RWPE1 (cell line): Measurements from ENCODE around the gene HMGB1.
A peak's percentile ranks its signal among the peaks of the same experiment; 100 is the strongest.
"Not testable (repeated sequence)": the region's sequence is repeated elsewhere in the genome, so short reads cannot be mapped to it uniquely, and the experiment has no call there.

ENCODE experiments used
- CTCF ChIA-PET: fragments of 350-600 bp; sonication (Branson Sonifier 250); formaldehyde crosslinking; extraction: SDS; loops from one replicate; lab custom pipeline; 2021; lab: Yijun Ruan, JAX
- POLR2A ChIA-PET: fragments of 400-600 bp; formaldehyde crosslinking; extraction: SDS; loops from one replicate; lab custom pipeline; 2020; ENCODE audit warnings: antibody characterized with exemption; ENCODE audit not compliant: low non-redundant PET; lab: Yijun Ruan, JAX
- DNase-seq: peaks from one replicate; pipeline ENCODE4 v3.0.0; 2012; ENCODE audit warnings: low spot score
- H3K27ac ChIP-seq: fragments of 450-650 bp; 2 replicates; pipeline ENCODE4 v1.5.1; 2017
- CTCF ChIP-seq: fragments of 450-650 bp; conservative IDR thresholded peaks from 2 replicates; pipeline ENCODE4 v1.5.1; 2017; ENCODE audit warnings: low read depth, mild to moderate bottlenecking

HMGB1 gene

DNA sequence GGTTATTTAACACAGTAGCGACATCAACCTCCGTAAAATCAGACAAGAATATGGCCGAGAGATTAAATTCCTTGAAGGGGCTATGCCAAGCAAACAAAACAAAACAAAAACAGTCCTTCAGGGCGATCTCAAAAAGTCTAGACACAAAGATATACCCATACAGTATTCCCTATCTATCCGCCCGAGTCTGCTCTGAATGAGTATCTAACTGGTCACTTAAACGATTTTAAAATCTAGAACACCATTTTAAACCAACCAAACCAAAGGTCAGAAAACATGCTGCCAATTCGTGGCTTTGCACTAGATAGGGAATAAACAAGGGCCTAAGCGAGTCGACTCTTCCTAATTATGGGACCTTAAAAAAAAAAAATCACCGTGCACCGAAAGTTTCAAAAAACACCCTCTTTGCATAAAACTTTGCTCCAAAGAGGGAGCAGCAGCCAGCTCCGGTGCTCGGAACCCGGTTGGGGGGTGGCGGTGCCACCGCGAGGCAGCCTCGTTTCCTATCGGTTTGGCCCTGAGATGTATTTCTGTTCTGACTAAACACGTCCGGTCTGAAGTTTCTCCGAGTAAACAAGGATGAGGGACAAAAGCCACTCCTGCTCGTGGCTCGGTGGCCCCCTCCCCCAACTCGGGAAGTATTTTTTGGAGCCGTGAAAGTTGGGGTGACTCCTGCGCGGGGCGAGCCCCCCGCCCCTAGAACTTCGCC lies 1.8 kb downstream of the HMGB1 start:
- H3K27ac ChIP-seq = peak overlapping the region; percentile 96
- DNase-seq = peak; percentile 19
- POLR2A ChIA-PET = no interaction called here
- CTCF ChIA-PET = no interaction called here
- TF ChIP-seq CTCF = no peak

DNA sequence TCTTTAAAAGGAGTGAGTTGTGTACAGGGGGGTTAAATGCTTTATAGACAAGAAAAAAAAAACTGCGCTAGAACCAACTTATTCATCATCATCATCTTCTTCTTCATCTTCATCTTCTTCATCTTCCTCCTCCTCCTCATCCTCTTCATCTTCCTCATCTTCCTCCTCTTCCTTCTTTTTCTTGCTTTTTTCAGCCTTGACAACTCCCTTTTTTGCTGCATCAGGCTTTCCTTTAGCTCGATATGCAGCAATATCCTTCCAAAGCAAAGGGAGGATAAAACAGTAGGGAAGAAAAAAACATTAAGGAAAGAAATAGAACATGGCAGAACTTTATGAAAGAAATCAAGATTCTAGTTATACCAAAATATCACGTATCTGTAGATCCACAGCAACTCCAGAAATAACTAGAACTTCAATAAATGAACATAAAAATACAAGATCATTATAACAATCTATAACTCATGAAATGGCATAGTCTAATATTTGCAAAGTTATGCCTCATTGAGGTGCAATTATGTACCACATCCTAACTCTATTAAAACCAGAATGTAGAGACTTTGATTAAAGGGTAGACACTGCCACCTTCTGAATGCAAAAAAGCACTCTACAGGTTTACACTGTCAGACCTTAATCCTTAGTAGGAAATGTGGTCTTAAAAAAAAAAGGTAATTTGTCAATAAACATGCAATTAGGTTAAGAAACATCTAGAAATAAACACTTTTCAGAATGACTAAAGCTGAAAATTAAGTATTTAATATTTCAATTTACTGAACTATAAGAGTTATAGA lies 4.3 kb downstream of the HMGB1 start:
- CTCF ChIA-PET = interaction anchor here (0.6 to 0.7 kb wide), 3 partner anchors 96 to 158 kb away, joined by 3 to 4 read pairs (median 3); partner anchors contain the start of gene KATNAL1
- POLR2A ChIA-PET, H3K27ac ChIP-seq, DNase-seq: not testable (repeated sequence)
- TF ChIP-seq CTCF = peak; percentile 55

DNA sequence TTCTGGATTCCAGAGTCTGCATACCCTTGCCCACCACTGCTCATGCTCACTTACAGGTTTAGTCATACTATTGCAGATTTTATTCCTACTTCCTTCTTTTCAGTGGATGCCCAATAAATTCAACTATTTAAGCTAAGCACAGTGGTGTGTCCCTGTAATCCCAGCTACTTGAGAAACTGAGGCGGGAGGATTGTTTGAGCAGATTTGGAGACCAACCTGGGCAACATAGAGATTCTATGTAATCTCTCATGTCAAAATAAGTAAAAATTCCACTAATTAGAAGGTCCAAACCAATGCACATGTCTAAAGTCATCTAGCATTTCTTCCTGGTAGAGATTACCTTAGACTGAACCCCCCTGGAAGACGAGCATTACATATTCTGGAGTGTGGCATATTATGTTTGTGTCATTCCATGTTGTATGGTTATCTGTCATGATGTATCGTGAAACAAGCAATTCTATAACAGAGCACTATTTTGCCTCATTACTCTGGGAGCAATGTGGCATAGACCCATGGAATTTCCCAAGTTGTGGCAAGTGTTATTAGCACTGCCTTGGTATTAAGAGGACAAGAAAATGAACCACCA lies 8.3 kb downstream of the HMGB1 start:
- H3K27ac ChIP-seq = no peak overlapping the region
- POLR2A ChIA-PET = no interaction called here
- TF ChIP-seq CTCF = no peak
- CTCF ChIA-PET = no interaction called here
- no peak for DNase-seq

DNA sequence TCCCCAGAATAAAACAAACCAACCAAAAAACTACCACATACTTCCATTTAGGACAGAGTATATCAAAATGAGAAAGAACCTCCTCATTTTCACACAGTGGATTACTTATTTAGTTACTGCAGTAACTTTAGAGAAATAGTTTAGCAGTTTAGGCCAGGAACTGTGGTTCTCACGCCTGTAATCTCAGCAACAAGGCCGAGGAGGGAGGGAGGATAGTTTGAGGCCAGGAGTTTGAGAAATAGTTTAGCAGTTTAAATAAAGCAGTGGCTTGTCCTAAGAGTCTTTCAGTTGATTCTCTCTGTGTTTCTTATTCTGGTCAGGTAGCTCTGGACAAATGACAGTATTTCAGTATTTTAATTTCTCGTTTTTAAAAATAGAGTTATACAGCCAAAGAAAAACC lies 9.4 kb downstream of the HMGB1 start:
- POLR2A ChIA-PET = no interaction called here
- no peak for DNase-seq
- TF ChIP-seq CTCF = no peak
- H3K27ac ChIP-seq = no peak overlapping the region
- CTCF ChIA-PET = no interaction called here

GRCh38 chr13:30454991-30455390 lies 10.7 kb downstream of the HMGB1 start:
- no peak overlapping the region for H3K27ac ChIP-seq
- TF ChIP-seq CTCF = no peak
- DNase-seq = no peak
- ChIA-PET CTCF (interaction anchor here (0.7 to 0.9 kb wide), 2 partner anchors 54 to 322 kb away, joined by 3 read pairs; no protein-coding TSS in a partner anchor), POLR2A (interaction anchor here (0.6 kb wide), 1 partner anchor 33 kb away, joined by 3 read pairs; no protein-coding TSS in a partner anchor)

DNA sequence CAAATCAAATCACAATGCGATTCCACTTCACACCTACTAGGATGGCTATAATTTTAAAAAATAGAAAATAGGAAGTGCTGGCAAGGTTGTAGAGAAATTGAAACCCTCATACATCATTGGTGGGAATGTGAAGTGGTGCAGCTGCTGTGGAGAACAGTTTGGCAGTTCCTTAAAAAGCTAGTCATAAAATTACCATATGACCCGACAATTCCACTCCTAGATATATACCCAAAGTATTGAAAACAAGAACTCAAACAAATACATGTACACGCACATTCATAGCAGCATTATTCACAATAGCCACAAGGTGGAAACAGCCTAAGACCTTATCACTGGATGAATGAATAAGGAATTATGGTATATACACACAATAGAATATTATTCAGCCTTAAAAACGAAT lies 12.0 kb downstream of the HMGB1 start:
- no peak for DNase-seq
- ChIA-PET CTCF (no interaction called here), POLR2A (no interaction called here)
- no peak for TF ChIP-seq CTCF
- H3K27ac ChIP-seq = no peak overlapping the region

DNA sequence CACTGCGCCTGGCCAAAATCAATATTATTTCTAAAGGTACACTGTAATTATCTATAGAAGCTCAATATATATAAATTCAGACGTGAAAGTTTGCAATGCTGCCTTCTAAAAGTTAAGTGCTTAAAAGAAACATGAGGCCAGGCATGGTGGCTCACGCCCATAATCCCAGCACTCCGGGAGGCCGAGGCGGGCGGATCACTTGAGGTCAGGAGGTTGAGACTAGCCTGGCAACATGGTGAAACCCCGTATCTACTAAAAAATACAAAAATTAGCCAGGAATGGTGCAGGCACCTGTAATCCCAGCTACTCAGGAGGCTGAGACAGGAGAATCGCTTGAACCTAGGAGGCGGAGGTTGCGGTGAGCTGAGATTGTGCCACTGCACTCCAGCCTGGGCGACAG lies 14.3 kb downstream of the HMGB1 start:
- H3K27ac ChIP-seq, POLR2A ChIA-PET, CTCF ChIA-PET, DNase-seq: not testable (repeated sequence)
